Endodermal cell (in vitro differentiated cells): ENCODE measurements around the gene RERE. TPM values are rescaled to one million over a fixed set of nuclear protein-coding genes. Genes with fewer than 3 reads are reported as not detected.

ENCODE experiments used
- DNase-seq: peaks from one replicate; pipeline ENCODE4 v3.0.0-alpha.2; 2017
- H3K27ac ChIP-seq: 2 replicates; pipeline ENCODE4 v1.5.1; 2013; ENCODE audit warnings: mild to moderate bottlenecking, low read depth, low read length, moderate library complexity
- H3K27me3 ChIP-seq: 2 replicates; pipeline ENCODE4 v1.6.1; 2013; ENCODE audit warnings: mild to moderate bottlenecking, low read length, moderate library complexity; ENCODE audit not compliant: insufficient read depth, control insufficient read depth, poor library complexity, severe bottlenecking
- H3K36me3 ChIP-seq: 2 replicates; pipeline ENCODE4 v1.7.0; 2013; ENCODE audit warnings: mild to moderate bottlenecking, low read length, moderate library complexity; ENCODE audit not compliant: control insufficient read depth, insufficient read depth
- H3K4me1 ChIP-seq: one replicate; pipeline ENCODE4 v1.7.0; 2013; ENCODE audit warnings: low read length; ENCODE audit not compliant: control insufficient read depth, insufficient read depth
- H3K4me3 ChIP-seq: 2 replicates; pipeline ENCODE4 v1.5.1; 2013; ENCODE audit warnings: mild to moderate bottlenecking, low read length, moderate library complexity
- H3K9ac ChIP-seq: 2 replicates; pipeline ENCODE4 v1.6.1; 2013; ENCODE audit warnings: mild to moderate bottlenecking, low read length, moderate library complexity; ENCODE audit not compliant: poor library complexity, severe bottlenecking; ENCODE audit errors: extremely low read depth
- H3K9me3 ChIP-seq: 2 replicates; pipeline ENCODE4 v1.6.1; 2013; ENCODE audit warnings: mild to moderate bottlenecking, low read length, moderate library complexity; ENCODE audit not compliant: control insufficient read depth
- H3K27ac Mint-ChIP-seq: 2 replicates; pipeline ENCODE4 v1.8.0; 2020; ENCODE audit warnings: mixed read lengths
- H3K27me3 Mint-ChIP-seq: 2 replicates; pipeline ENCODE4 v1.8.0; 2021; ENCODE audit warnings: mild to moderate bottlenecking, mixed read lengths; ENCODE audit not compliant: insufficient read depth
- H3K36me3 Mint-ChIP-seq: 2 replicates; pipeline ENCODE4 v1.8.0; 2020; ENCODE audit warnings: low read depth, mixed read lengths
- H3K4me1 Mint-ChIP-seq: 2 replicates; pipeline ENCODE4 v1.8.0; 2020; ENCODE audit warnings: mixed read lengths
- H3K4me3 Mint-ChIP-seq: 2 replicates; pipeline ENCODE4 v1.8.0; 2020; ENCODE audit warnings: mild to moderate bottlenecking, moderate library complexity, mixed read lengths
- H3K9me3 Mint-ChIP-seq: 2 replicates; pipeline ENCODE4 v1.8.0; 2020; ENCODE audit warnings: mild to moderate bottlenecking, mixed read lengths
- WGBS, 2 experiments: methylation state at CpG; one replicate each; pipeline versions ENCODE4 v1.1.5 to v1.1.7; 2013; ENCODE audit warnings: missing lambda C conversion rate in 2 of 2, mixed read lengths in 1 of 2; ENCODE audit not compliant: insufficient coverage in 1 of 2, insufficient read length in 1 of 2; 5-methylcytosine and 5-hydroxymethylcytosine counted together
- total RNA-seq, 2 donors: library from RNA; stranded (reverse); fragmentation: NEBNext Ultra II Directional in 1 of 2; extraction: Animal tissue kit (Norgen Biotek cat#: 25700) in 1 of 2; gene quantifications; 2 replicates in 1 of 2; 3 replicates in 1 of 2; pipeline ENCODE4 v1.2.1, GENCODE V29; 2021
- TF ChIP-seq, protein P1 (sequence below): fragments of 200-600 bp; sonication (generic); conservative IDR thresholded peaks from 2 replicates; pipeline ENCODE4 v1.5.0; 2021; ENCODE audit warnings: antibody characterized with exemption, mild to moderate bottlenecking

The RERE gene
- total RNA-seq, 2 donors from 2014 or later: 159 to 179 TPM

- H3K4me1 Mint-ChIP-seq: peaks cover 38% of the 10 kb centered on the region
- H3K36me3 ChIP-seq: peaks cover 53% of the 10 kb centered on the region
- DNase-seq: no peak
- H3K9me3 Mint-ChIP-seq: no peaks in the 10 kb centered on the region
- H3K27ac Mint-ChIP-seq: no peak overlapping the region
- H3K4me3 Mint-ChIP-seq: no peak overlapping the region
- peaks cover 18% of the 10 kb centered on the region for H3K36me3 Mint-ChIP-seq
- no peaks in the 10 kb centered on the region for H3K9me3 ChIP-seq
- peak overlapping the region; percentile 87 for H3K4me3 ChIP-seq
- WGBS, 2 experiments: 84 to 87% methylated on average over 2 to 5 of the region's 6 CpGs
- peaks cover 10% of the 10 kb centered on the region for H3K4me1 ChIP-seq
- no peak overlapping the region for H3K9ac ChIP-seq
- TF ChIP-seq, protein P1, sequence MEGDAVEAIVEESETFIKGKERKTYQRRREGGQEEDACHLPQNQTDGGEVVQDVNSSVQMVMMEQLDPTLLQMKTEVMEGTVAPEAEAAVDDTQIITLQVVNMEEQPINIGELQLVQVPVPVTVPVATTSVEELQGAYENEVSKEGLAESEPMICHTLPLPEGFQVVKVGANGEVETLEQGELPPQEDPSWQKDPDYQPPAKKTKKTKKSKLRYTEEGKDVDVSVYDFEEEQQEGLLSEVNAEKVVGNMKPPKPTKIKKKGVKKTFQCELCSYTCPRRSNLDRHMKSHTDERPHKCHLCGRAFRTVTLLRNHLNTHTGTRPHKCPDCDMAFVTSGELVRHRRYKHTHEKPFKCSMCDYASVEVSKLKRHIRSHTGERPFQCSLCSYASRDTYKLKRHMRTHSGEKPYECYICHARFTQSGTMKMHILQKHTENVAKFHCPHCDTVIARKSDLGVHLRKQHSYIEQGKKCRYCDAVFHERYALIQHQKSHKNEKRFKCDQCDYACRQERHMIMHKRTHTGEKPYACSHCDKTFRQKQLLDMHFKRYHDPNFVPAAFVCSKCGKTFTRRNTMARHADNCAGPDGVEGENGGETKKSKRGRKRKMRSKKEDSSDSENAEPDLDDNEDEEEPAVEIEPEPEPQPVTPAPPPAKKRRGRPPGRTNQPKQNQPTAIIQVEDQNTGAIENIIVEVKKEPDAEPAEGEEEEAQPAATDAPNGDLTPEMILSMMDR: no peak
- H3K27me3 ChIP-seq: no peaks in the 10 kb centered on the region
- no peaks in the 10 kb centered on the region for H3K27me3 Mint-ChIP-seq
- no peak overlapping the region for H3K27ac ChIP-seq
These were observed 395.7 kb downstream of the RERE start for GRCh38 chr1:8421721-8422120.

DNA sequence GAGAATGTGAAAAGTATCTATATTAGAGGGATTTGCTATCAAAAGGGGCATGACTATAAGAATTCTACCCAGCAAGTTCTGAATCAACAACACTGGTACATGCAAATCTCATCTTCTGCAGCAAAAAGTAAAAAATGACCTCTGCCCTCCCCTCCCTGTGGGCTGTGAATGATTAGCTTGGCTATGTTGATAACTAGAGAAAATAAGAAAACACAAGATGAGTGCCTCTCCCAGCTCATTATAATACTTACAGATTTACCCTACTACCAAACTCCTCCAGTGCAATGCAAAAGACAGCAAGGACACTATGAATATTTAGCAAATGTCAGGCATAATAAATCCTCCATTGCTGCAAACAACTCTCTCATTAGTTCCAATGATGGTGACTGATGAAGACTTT lies 397.1 kb downstream of the RERE start:
- Mint-ChIP-seq H3K27me3 (no peaks in the 10 kb centered on the region), H3K4me3 (no peak overlapping the region), H3K4me1 (peaks cover 27% of the 10 kb centered on the region), H3K27ac (no peak overlapping the region), H3K9me3 (no peaks in the 10 kb centered on the region), H3K36me3 (peaks cover 26% of the 10 kb centered on the region)
- DNase-seq: no peak
- Histone ChIP-seq H3K36me3 (peaks cover 64% of the 10 kb centered on the region), H3K27me3 (no peaks in the 10 kb centered on the region), H3K4me1 (peaks cover 10% of the 10 kb centered on the region), H3K4me3 (peak overlapping the region; percentile 87), H3K9me3 (no peaks in the 10 kb centered on the region), H3K9ac (no peak overlapping the region), H3K27ac (no peak overlapping the region)
- TF ChIP-seq, protein P1: no peak

DNA sequence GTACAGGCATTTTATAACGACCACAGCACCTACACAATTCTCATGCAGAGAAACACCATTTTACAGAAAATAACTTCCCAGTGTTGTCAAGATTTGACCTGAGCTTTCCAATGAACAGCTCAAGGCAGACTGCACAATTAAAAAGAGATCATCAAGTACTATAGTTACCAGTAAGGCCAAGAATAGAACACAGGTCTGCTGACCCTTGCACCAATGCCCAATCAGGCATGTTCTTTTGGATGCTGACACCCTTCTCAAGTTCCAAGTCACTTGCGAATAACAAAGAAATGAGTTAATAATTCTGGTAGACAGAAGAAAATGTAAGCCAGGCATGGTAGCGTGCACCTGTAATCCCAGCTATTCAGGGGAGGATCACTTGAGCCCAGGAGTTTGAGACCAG lies 397.6 kb downstream of the RERE start:
- TF ChIP-seq, protein P1: no peak
- Histone ChIP-seq H3K9me3 (no peaks in the 10 kb centered on the region), H3K9ac (no peak overlapping the region), H3K27me3 (no peaks in the 10 kb centered on the region), H3K4me1 (peaks cover 10% of the 10 kb centered on the region), H3K36me3 (peaks cover 68% of the 10 kb centered on the region), H3K4me3 (peak overlapping the region; percentile 87), H3K27ac (no peak overlapping the region)
- H3K27me3 Mint-ChIP-seq: no peaks in the 10 kb centered on the region
- H3K4me3 Mint-ChIP-seq: no peak overlapping the region
- WGBS, 2 experiments: 90 to 91% methylated on average over 2 to 3 of the region's 3 CpGs
- H3K36me3 Mint-ChIP-seq: peaks cover 28% of the 10 kb centered on the region
- peaks cover 22% of the 10 kb centered on the region for H3K4me1 Mint-ChIP-seq
- H3K9me3 Mint-ChIP-seq: no peaks in the 10 kb centered on the region
- no peak overlapping the region for H3K27ac Mint-ChIP-seq
- no peak for DNase-seq
